GM19043 (cell line): ENCODE data around the gene GCC1.

Source experiments
- ATAC-seq: cut with Tn5 transposase; IDR thresholded peaks from one replicate; pipeline ENCODE4 v1.9.1; 2021; ENCODE audit warnings: low read depth; ENCODE audit not compliant: unreplicated experiment

GCC1 gene

GRCh38 chr7:127539116-127539515 is 46.3 kb downstream of the GCC1 start:
- ATAC-seq: no peak

GRCh38 chr7:127536741-127537140 is 48.7 kb downstream of the GCC1 start:
- ATAC-seq: no peak

- no peak for ATAC-seq
These were observed 49.1 kb downstream of the GCC1 start for GRCh38 chr7:127536394-127536691.

- no peak for ATAC-seq
These were observed 49.6 kb downstream of the GCC1 start for GRCh38 chr7:127535546-127536393.

- no peak for ATAC-seq
These were observed 50.8 kb downstream of the GCC1 start for GRCh38 chr7:127534636-127535035.

GRCh38 chr7:127532736-127533135 is 52.7 kb downstream of the GCC1 start:
- ATAC-seq: no peak

- no peak for ATAC-seq
These were observed 53.2 kb downstream of the GCC1 start for GRCh38 chr7:127532151-127532550.
